SH-SY5Y (cell line): ENCODE data around the gene SIDT2.

Source experiments
- GATA2 ChIP-seq: IDR thresholded peaks from 2 replicates; pipeline ENCODE4 v1.6.1; 2011; ENCODE audit warnings: mild to moderate bottlenecking, low read depth, low read length
- GATA3 ChIP-seq: IDR thresholded peaks from 2 replicates; pipeline ENCODE4 v1.6.1; 2011; ENCODE audit warnings: low read depth, mild to moderate bottlenecking, low read length, moderate library complexity

SIDT2 gene

GRCh38 chr11:117182551-117182935, 4.0 kb downstream of the SIDT2 start:
- TF ChIP-seq GATA2 (no peak), GATA3 (no peak)

DNA sequence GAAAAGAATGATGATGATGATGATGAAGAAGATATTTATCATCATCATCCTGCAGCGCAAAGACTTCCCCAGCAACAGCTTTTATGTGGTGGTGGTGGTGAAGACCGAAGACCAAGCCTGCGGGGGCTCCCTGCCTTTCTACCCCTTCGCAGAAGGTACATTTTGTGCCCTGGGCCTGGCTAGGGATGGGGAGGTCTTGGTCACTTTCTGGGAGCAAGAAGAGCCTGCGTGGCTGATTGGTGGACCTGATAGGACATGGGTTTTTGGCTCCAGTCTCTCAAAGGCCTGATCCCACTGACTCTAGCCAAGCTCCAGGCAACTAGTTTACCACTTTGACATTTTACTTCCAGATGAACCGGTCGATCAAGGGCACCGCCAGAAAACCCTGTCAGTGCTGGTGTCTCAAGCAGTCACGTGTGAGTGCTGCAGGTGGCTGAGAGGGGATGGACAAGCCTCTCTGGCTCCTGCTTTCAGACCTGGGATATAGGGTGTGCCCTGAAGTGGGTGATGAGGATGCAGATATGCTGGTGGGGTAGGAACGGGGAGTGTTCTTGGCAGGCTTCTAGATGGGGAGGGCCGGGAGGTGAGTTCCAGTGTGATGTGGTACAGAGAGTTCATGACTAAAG, 5.3 kb downstream of the SIDT2 start:
- no peak for TF ChIP-seq GATA3
- TF ChIP-seq GATA2, result no peak

GRCh38 chr11:117185736-117186430, 7.3 kb downstream of the SIDT2 start:
- TF ChIP-seq GATA2 (no peak), GATA3 (no peak)

DNA sequence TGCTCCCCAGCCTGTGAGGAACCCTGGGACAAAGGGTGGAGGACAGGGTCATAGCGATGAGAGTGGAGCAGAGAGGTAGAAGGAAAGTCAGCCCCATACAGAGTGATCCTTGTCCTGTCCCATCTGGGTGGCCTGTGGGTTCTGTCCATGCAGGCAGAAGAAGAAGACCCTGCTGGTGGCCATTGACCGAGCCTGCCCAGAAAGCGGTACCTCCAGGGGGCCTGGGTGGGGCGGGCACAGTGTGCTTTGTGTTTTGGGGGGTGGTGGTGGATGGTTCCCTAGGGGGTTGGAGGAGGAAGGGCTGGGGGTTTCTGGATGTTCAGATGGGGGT, 7.9 kb downstream of the SIDT2 start:
- TF ChIP-seq GATA2 (no peak), GATA3 (no peak)

DNA sequence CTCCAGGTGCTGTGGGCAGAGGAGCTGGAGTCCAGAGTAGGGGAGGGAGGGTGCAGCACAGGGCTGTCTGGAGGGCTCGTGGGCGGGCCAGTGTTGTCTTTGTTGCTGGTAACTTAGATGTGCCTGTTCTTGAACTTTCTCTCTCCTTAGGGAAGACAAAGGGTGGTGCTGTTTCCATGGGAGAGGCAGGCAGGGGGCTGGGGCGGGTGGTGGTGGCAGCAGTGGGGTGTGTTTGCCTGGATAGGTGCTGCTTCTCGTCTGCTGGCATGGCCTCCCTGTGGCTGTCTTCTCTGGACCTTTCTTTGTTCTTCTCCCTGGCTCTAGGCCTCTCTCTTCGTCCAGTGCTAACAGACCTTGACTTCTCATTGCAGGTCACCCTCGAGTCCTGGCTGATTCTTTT, 8.5 kb downstream of the SIDT2 start:
- TF ChIP-seq GATA3 (no peak), GATA2 (no peak)

DNA sequence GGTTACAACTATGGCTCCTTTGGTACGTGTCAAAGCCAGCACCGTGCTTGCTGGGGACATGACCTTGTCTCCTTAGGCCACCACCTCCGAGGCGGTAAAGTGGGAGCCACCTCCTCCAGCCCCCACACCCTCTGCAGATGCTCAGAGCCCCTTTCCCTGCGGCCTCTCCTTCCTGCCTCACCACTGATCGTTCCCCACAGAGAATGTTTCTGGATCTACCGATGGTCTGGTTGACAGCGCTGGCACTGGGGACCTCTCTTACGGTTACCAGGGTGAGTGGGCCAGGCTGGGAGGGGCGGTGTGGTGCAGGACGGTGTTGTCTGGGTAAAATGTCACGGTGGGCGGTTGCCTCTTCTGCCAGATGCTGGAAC, 8.9 kb downstream of the SIDT2 start:
- no peak for TF ChIP-seq GATA2
- no peak for TF ChIP-seq GATA3

DNA sequence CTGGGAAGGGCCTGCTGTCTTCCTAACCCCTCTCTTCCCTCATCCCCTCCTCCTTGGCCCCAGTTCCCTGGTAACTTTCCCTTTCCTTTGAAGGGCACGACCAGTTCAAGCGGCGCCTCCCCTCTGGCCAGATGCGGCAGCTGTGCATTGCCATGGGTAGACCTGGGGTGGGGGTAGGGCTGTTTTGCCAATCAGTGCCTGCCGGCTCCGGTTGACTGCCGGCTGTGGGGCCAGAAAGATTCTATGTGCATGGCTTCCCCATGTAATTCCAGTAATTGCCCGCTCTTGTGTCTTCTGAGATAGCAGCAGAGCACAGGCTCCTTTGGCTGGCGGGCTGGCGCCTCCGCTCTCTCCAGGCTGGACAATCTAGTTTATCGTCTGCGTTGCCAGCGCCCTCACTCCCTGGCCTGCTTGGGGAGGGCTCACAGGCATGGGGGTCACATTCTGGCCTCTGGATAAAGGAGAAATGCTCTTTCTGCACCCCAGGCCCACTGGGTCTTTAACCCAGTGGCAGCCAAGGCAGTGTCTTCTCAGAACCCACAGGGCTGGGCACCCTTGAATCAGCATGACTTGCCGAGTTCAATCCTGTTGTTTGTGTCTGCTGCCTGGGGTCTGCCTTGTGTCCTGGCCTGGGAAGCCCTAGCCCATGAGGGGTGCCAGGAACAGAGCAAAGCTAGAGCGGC, 9.4 kb downstream of the SIDT2 start:
- TF ChIP-seq GATA3 (no peak), GATA2 (no peak)

DNA sequence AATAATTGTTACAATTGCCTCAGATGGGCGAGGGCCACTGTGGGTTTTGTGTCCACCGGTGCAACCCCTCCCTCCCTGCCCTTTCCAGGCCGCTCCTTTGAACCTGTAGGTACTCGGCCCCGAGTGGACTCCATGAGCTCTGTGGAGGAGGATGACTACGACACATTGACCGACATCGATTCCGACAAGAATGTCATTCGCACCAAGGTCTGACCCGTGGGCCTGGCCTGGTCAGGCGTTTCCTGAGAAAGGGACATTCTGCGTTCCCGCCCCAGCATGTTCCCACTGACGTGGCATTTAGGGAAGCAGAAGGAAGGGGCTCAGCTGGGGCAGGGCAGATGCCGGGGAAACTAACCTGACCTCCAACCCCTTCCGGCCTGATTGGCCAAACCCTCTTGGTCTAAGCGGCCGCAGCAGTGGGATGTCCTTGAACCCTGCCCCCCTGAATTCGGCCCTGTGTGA, 10.1 kb downstream of the SIDT2 start:
- no peak for TF ChIP-seq GATA2

GRCh38 chr11:117189191-117189940, 10.8 kb downstream of the SIDT2 start:
- no peak for TF ChIP-seq GATA3
- TF ChIP-seq GATA2, result no peak

DNA sequence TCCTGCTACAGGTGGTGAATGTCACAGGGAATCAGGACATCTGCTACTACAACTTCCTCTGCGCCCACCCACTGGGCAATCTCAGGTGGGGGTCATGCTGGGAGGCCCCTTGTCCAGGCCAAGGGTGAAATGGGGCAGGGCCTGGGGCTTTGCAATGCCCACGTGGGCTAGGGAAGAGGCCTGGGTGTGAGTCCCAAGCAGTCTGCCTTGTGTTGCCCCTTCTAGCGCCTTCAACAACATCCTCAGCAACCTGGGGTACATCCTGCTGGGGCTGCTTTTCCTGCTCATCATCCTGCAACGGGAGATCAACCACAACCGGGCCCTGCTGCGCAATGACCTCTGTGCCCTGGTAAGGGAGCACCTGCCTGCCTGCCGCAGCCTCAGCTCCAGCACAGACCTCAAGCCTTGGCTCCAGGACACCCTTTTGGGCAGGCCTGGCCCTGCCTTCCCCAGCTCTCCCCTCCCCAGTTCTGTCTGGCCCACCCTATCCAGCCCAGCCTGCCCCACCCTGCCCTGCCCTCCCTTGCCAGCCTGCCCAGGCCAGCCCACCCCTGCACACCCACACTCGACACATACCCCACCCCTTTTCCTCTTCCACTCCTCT, 11.5 kb downstream of the SIDT2 start:
- TF ChIP-seq GATA3 (no peak), GATA2 (no peak)

- TF ChIP-seq GATA2, result no peak
- TF ChIP-seq GATA3, result no peak
Observed at GRCh38 chr11:117191680-117192400, 13.3 kb downstream of the SIDT2 start.

DNA sequence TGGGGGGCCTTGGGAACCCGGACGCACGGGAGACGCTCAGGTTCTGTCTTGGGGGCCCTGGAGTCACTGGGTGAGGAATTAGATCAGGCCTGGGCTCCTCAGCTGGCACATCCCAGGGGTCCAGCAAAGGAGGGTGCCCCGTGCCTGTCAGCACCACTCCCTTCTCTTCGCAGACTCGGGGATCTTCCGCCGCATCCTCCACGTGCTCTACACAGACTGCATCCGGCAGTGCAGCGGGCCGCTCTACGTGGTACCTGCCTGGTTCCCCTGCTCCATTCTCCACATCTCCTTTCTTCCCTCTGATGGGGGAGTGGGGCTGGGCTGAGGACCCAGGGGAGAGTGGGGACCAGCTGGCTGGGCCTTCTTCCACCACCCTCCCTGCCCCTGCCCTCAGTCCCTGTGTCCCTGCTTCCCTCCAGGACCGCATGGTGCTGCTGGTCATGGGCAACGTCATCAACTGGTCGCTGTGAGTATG, 13.9 kb downstream of the SIDT2 start:
- TF ChIP-seq GATA3 (no peak), GATA2 (no peak)

DNA sequence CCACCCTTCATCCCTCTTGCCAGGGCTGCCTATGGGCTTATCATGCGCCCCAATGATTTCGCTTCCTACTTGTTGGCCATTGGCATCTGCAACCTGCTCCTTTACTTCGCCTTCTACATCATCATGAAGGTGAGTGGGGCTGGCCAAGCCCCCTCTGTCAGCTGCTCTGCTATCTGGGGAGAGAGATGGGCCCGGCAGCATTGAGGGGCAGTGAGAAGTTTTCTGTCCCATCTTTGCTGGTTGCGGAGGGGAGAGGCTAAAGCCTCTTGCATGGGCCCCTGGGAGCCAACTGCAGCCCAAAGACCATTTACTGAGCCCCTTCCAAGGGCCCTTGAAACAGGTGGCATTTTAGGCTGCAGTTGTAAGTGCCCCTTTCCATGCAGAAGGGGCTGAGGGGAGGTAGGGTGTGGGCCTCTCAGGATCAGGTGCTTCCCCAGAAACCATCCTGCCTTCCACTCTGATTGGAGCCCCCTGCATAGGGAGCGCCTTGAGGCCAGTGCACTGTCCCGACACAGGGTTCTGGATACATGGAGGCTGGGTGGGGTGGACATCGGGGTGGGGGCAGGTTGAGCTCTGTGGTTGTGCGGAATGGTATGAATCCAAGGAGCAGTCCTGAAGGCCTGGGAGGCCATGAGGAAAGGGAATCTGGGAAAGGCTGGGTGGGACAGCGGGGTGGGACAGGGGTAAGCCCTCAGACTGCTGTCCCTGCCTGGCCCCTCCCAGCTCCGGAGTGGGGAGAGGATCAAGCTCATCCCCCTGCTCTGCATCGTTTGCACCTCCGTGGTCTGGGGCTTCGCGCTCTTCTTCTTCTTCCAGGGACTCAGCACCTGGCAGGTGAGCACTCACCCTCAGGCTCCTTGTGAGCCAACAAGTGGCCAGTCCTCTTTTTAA, 14.8 kb downstream of the SIDT2 start:
- TF ChIP-seq GATA2, result no peak
- no peak for TF ChIP-seq GATA3
